NCI-H2227 (cell line): ENCODE measurements around the gene NADK.
"Not testable (repeated sequence)": the region's sequence is repeated elsewhere in the genome, so short reads cannot be mapped to it uniquely, and the experiment has no call there.

ENCODE experiments used
- DNase-seq: peaks from one replicate; lab custom pipeline; 2025; ENCODE audit not compliant: unreplicated experiment; lab: John Stamatoyannopoulos, UW

The NADK gene

DNA sequence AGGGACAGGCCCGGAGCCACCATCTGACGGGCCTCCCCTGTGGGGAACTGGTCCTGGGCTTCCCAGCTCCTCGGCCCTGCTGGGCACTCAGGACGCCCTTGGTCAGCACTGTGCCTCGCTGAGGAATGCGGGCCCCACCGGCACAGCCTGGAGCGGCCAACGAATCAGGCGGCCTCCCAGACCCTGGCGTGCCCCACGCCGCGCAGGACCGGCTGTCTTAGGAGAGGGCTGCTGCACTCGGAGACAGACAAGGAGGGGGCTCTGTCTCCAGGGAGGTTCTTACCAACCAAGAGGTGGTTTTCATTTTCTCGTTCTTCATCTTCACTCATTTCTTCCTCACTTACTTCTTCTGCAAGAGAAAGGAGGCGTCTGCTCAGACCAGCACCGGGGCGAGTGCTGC lies 70.4 kb downstream of the NADK start:
- not testable (repeated sequence) for DNase-seq

DNA sequence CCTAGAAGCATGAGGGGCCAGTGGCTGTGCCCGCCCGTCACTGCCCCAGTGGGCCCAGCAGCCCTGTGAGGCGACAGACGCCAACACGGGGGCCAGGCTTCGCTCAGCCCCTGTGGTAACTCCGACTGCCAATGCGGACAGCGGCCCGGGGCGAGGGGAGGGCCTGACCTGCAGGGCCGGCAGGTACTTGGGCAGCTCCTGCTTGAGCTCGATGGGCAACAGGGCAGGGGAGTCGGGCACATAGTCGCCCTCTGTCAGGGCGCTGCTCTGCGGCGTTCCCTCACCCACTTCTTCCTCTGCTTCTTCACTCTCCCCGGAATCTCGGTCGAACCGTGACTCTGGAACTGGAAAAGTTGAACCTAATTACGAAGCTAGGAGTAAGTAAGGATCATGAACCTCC lies 71.0 kb downstream of the NADK start:
- not testable (repeated sequence) for DNase-seq

DNA sequence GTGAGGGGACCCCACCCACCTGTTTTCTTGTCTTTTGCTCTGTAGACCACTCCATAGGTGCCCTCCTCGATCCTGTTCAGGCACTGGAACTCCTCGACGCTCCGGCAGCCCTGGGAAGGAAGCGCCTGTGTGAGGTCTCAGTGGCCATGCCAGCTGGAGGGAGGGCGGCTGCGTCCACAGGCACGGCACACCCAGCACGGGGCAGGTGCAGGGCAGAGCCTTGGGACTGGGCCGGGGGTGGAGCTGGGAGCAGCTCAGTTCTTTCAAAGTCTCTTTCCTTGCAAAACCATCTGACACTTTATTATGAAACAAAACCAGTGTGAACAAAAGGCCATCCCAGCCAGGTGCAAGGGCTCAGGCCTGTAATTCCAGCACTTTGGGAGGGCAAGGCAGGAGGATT lies 72.6 kb downstream of the NADK start:
- not testable (repeated sequence) for DNase-seq

DNA sequence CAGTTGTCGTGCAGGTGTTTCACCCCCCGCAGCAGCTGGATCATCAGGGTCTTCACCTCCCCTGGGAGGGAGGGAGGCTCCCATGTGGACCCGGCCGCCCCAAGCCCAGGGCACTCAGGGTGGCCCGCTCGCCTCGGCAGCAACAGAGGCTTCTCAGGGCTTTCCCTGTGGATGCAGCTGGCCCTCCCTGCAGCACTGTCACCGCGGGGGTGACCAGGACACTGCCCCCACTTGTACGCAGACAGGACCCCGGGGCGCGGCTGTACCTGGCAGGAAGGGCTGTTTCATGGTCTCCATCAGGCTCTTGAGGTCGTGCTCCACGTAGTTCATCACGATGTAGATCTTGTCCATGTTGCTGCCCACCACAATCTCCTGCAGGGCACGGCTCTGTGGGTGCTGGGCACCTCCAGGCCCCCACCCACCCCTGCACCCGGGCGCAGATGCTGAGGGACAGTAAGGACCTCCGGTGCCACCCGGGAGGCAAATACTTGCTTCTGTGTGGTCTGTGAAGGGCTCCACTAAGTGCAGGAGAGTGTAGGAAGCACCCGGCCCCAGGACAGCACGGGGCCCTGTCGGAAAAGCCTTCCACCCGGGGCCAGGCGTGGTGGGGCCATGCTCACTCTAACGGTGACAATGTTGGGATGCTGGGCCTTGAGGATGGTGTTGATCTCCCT lies 73.8 kb downstream of the NADK start:
- not testable (repeated sequence) for DNase-seq

DNA sequence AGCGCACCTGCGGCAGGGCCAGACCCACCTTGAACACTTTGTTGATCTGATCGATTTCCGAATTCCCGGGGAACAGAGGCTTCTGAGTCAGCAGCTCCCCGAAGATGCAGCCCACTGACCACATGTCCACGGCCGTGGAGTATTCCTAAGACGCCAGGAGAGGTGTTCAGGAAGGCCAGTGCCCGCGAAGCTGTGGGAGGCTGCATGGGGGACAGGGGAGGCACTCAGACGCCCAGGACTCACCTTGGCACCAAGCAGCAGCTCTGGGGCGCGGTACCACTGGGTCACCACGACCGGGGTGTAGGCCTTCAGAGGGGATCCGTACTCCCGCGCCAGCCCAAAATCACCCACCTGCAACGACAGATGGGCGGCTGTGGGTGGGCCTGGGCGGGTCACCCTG lies 74.5 kb downstream of the NADK start:
- DNase-seq = no peak

DNA sequence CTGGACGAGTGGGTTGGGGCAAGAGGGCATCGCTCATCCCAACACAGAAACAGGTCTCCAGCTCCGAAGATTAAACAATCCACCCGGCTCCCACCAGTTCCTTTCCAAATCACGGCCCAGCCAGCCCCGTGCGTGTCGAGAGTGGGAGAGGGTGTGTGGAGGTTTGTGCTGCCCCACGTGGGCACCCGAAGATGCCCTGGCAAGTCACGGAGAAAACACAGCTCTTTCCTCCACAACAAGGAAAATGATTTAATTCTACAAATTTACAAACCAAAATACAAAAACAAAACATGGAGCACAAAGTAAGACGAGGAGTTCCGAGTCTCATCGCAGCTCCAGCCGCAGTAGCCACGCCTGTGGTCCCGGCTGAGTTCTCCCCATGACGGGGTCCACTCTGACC lies 75.8 kb downstream of the NADK start:
- not testable (repeated sequence) for DNase-seq
